NB4 (cell line): ENCODE data around the gene TAS2R42.

Experiments used
- DNase-seq: peaks from one replicate; pipeline ENCODE4 v3.0.0; 2010; ENCODE audit warnings: low read depth
- H3K4me3 ChIP-seq: one replicate; pipeline ENCODE4 v1.5.1; 2011; ENCODE audit warnings: mild to moderate bottlenecking, low read depth, low read length, moderate library complexity
- MYC ChIP-seq: IDR thresholded peaks from 2 replicates; pipeline ENCODE4 v1.6.1; 2011; ENCODE audit warnings: low read depth, low read length
- POLR2A ChIP-seq: IDR thresholded peaks from 2 replicates; pipeline ENCODE4 v1.6.1; 2011; ENCODE audit warnings: mild to moderate bottlenecking; ENCODE audit not compliant: insufficient read length; ENCODE audit errors: extremely low read depth
- TF ChIP-seq, protein P1 (sequence below): IDR thresholded peaks from 2 replicates; pipeline ENCODE4 v1.6.1; 2011; ENCODE audit warnings: low read depth, low read length
- TF ChIP-seq, protein P2 (sequence below): IDR thresholded peaks from one replicate; pipeline ENCODE4 v1.5.1; 2012; ENCODE audit warnings: low read depth, low read length

The TAS2R42 gene, protein sequence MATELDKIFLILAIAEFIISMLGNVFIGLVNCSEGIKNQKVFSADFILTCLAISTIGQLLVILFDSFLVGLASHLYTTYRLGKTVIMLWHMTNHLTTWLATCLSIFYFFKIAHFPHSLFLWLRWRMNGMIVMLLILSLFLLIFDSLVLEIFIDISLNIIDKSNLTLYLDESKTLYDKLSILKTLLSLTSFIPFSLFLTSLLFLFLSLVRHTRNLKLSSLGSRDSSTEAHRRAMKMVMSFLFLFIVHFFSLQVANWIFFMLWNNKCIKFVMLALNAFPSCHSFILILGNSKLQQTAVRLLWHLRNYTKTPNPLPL

DNA sequence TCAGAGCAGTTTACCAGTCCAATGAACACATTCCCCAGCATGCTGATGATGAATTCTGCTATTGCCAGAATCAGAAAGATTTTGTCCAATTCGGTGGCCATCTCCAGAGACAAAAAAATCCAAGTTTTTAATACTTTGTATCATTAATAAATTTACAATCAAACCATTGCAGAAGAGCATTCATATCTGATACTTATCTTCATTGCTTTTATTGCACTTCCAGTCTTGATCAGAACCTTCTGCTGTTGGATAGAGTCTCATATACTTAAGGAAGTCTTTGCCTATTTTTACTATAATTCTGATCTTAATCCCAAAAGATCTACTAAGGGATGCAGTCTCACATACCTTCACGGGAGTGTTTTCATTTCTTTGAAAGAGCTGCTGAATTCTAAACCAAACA is at the start of gene TAS2R42:
TSS of gene TAS2R42 (minus strand) at position 101 of the 400 bp plus-strand sequence. CDS start at position 101, 0 bp downstream.
- no peak for TF ChIP-seq MYC
- no peak for TF ChIP-seq POLR2A
- TF ChIP-seq, protein P1, sequence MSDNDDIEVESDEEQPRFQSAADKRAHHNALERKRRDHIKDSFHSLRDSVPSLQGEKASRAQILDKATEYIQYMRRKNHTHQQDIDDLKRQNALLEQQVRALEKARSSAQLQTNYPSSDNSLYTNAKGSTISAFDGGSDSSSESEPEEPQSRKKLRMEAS: no peak
- DNase-seq: no peak
- no peak within 1 kb of the TSS for H3K4me3 ChIP-seq

DNA sequence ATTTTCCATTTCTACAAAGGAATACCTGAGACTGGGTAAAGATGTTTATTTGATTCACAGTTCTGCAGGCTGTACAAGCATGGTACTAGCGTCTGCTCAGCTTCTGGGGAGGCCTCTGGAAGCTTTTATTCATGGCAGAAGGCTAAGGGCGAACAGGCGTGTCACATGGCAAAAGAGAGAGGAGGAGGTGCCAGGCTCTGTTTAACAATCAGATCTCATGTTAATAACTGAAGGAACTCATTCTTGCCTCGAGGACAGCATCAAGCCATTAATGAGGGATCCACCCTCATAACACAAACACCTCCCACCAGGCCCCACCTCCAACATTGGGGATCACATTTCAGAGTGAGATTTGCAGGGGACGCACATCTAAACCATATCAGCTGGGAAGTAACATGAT is 46.8 kb upstream of the TAS2R42 start:
- no peak overlapping the region for H3K4me3 ChIP-seq
- no peak for DNase-seq
- TF ChIP-seq, protein P1: no peak
- TF ChIP-seq, protein P2, sequence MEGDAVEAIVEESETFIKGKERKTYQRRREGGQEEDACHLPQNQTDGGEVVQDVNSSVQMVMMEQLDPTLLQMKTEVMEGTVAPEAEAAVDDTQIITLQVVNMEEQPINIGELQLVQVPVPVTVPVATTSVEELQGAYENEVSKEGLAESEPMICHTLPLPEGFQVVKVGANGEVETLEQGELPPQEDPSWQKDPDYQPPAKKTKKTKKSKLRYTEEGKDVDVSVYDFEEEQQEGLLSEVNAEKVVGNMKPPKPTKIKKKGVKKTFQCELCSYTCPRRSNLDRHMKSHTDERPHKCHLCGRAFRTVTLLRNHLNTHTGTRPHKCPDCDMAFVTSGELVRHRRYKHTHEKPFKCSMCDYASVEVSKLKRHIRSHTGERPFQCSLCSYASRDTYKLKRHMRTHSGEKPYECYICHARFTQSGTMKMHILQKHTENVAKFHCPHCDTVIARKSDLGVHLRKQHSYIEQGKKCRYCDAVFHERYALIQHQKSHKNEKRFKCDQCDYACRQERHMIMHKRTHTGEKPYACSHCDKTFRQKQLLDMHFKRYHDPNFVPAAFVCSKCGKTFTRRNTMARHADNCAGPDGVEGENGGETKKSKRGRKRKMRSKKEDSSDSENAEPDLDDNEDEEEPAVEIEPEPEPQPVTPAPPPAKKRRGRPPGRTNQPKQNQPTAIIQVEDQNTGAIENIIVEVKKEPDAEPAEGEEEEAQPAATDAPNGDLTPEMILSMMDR: no peak
- TF ChIP-seq MYC (no peak), POLR2A (no peak)

DNA sequence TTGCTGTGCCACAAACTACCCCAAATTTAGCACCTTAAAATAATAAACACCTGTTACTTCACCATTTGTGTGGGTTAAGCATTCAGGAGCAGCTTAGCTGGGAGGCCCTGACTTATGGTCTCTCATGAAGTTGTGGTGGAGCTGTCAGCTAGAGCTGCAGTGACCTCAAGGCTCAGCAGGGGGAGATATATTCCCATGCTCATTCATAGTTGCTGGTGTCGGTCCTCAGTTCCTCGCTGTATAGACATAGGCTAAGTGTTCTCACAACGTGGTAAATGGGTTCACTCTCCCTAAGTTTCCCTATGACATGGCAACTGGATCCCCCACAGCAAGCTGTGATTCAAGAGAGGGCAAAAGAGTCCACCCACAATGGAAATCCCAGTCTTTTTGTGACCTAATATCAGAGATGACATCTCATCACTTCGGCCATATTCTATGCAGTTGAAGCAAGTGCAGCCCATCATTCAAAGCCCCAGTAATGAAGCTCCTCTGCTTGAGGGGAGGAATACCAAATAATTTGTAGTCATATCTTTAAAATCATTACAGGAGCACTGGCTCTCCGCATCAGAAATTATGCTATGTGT is 41.7 kb upstream of the TAS2R42 start:
- peak; percentile 57 for DNase-seq
- no peak overlapping the region for H3K4me3 ChIP-seq
- TF ChIP-seq, protein P2: peak; percentile 78
- TF ChIP-seq, protein P1: no peak

DNA sequence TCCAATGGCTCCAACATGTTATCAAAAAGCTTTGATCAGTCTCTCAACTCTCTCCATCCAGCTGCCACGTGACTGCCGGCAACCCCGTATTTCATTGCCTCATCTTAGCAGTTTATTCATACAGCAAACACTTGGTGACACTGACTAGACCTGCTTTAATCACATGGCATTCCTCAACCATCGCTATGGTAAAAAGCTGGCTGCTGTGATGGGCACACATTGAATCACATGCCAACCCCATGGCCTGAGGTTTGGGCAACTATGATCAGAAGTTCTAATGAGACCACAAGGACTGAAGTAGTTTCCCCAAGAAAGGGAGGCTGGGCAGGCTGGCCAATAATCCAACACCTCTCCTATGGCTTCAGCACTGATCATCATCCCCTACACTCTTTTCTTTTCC is 40.6 kb upstream of the TAS2R42 start:
- TF ChIP-seq, protein P2: no peak
- TF ChIP-seq MYC: no peak
- TF ChIP-seq POLR2A: no peak
- TF ChIP-seq, protein P1: no peak
- no peak overlapping the region for H3K4me3 ChIP-seq
- DNase-seq: no peak

DNA sequence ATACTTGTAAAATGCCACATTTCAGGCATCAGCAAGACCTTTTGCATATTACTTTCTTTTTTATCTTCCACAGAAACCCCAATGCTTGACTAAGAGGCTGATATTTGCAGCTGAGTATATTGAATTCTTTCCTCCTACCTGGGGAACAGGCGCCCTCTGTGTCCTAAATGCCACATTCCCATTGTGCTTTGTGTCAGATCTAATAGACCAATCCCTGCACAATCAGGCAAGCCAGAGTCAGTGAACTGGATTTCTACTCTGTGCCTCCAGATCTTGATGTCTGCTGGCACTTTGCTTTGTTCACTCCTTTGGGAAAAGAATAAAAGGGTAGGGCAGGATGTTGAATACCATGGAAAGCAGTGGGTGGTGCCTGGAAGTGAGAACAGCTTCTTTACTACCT is 22.4 kb upstream of the TAS2R42 start:
- TF ChIP-seq MYC: no peak
- TF ChIP-seq, protein P2: no peak
- TF ChIP-seq, protein P1: no peak
- no peak overlapping the region for H3K4me3 ChIP-seq
- no peak for DNase-seq

DNA sequence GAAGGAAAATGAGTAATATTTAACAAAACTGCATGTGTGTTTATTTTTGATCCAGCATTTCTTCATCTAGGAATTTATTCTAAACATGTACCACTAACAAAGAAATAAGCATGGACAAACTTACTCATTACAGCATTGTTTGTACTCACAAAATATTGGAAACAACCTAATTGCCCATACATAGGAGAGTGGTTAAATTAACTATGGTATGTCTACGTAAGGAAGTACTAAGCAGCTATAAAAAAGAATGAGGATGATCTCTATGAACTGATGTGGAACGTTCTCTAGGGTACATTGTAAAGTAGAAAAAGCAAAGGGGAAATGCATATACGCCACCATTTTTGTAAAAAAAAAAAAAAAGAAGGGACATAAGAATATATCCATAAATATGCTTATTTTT is 17.4 kb upstream of the TAS2R42 start:
- no peak overlapping the region for H3K4me3 ChIP-seq

More for the DNA sequence above, 17.4 kb upstream of the TAS2R42 start:
- no peak for TF ChIP-seq POLR2A
- no peak for TF ChIP-seq MYC
- TF ChIP-seq, protein P1: no peak
- TF ChIP-seq, protein P2: no peak
- DNase-seq: no peak
